Activated T-cell treated with anti-CD3 and anti-CD28 coated beads, Interleukin-2, amount 50 U/mL, for 24 hours (primary cell): ENCODE data around the gene MBD3.
A peak's percentile ranks its signal among the peaks of the same experiment; 100 is the strongest.

Source experiments
- DNase-seq: peaks from one replicate; pipeline ENCODE4 v3.0.0-alpha.2; 2020
- H3K27ac Mint-ChIP-seq: 2 replicates; pipeline ENCODE4 v1.8.0; 2020; ENCODE audit warnings: mild to moderate bottlenecking, mixed read lengths
- H3K27me3 Mint-ChIP-seq: 2 replicates; pipeline ENCODE4 v1.8.0; 2020; ENCODE audit warnings: mixed read lengths
- H3K36me3 Mint-ChIP-seq: 2 replicates; pipeline ENCODE4 v1.8.0; 2020; ENCODE audit warnings: low read depth, mixed read lengths
- H3K4me1 Mint-ChIP-seq: 2 replicates; pipeline ENCODE4 v1.8.0; 2020; ENCODE audit warnings: low read depth, mixed read lengths
- H3K4me3 Mint-ChIP-seq: 2 replicates; pipeline ENCODE4 v1.8.0; 2020; ENCODE audit warnings: mild to moderate bottlenecking, moderate library complexity, mixed read lengths
- H3K9me3 Mint-ChIP-seq: 2 replicates; pipeline ENCODE4 v1.8.0; 2020; ENCODE audit warnings: mixed read lengths

MBD3 gene

GRCh38 chr19:1624458-1624857 lies 31.8 kb upstream of the MBD3 start:
- peak; percentile 65 for DNase-seq
- Mint-ChIP-seq H3K36me3 (peaks cover 53% of the 10 kb centered on the region), H3K4me1 (peaks cover under 1% of the 10 kb centered on the region), H3K27me3 (no peaks in the 10 kb centered on the region), H3K4me3 (no peak overlapping the region), H3K9me3 (no peaks in the 10 kb centered on the region), H3K27ac (no peak overlapping the region)

- H3K36me3 Mint-ChIP-seq: peaks cover 68% of the 10 kb centered on the region
- DNase-seq: no peak
- H3K27me3 Mint-ChIP-seq: no peaks in the 10 kb centered on the region
- H3K9me3 Mint-ChIP-seq: no peaks in the 10 kb centered on the region
- H3K4me3 Mint-ChIP-seq: no peak overlapping the region
- peak overlapping the region; percentile 13 for H3K27ac Mint-ChIP-seq
- H3K4me1 Mint-ChIP-seq: peaks cover 13% of the 10 kb centered on the region
Measured at GRCh38 chr19:1622541-1622940, 29.9 kb upstream of the MBD3 start.

- H3K36me3 Mint-ChIP-seq: peaks cover 73% of the 10 kb centered on the region
- no peak for DNase-seq
- H3K4me1 Mint-ChIP-seq: peaks cover 18% of the 10 kb centered on the region
- H3K9me3 Mint-ChIP-seq: no peaks in the 10 kb centered on the region
- no peak overlapping the region for H3K27ac Mint-ChIP-seq
- no peaks in the 10 kb centered on the region for H3K27me3 Mint-ChIP-seq
- H3K4me3 Mint-ChIP-seq: no peak overlapping the region
Measured at GRCh38 chr19:1622007-1622406, 29.3 kb upstream of the MBD3 start.

- Mint-ChIP-seq H3K27ac (no peak overlapping the region), H3K27me3 (no peaks in the 10 kb centered on the region), H3K9me3 (no peaks in the 10 kb centered on the region), H3K36me3 (peaks cover 77% of the 10 kb centered on the region), H3K4me1 (peaks cover 23% of the 10 kb centered on the region), H3K4me3 (no peak overlapping the region)
- no peak for DNase-seq
Measured at GRCh38 chr19:1621574-1621973, 28.9 kb upstream of the MBD3 start.

- H3K36me3 Mint-ChIP-seq: peaks cover 81% of the 10 kb centered on the region
- no peaks in the 10 kb centered on the region for H3K27me3 Mint-ChIP-seq
- H3K27ac Mint-ChIP-seq: no peak overlapping the region
- H3K4me1 Mint-ChIP-seq: peaks cover 25% of the 10 kb centered on the region
- H3K4me3 Mint-ChIP-seq: no peak overlapping the region
- no peaks in the 10 kb centered on the region for H3K9me3 Mint-ChIP-seq
- DNase-seq: no peak
Measured at GRCh38 chr19:1621021-1621420, 28.4 kb upstream of the MBD3 start.

GRCh38 chr19:1620502-1620901 lies 27.8 kb upstream of the MBD3 start:
- no peaks in the 10 kb centered on the region for H3K27me3 Mint-ChIP-seq
- peaks cover 81% of the 10 kb centered on the region for H3K36me3 Mint-ChIP-seq
- H3K4me1 Mint-ChIP-seq: peaks cover 25% of the 10 kb centered on the region
- H3K9me3 Mint-ChIP-seq: no peaks in the 10 kb centered on the region
- no peak overlapping the region for H3K4me3 Mint-ChIP-seq
- no peak for DNase-seq
- H3K27ac Mint-ChIP-seq: no peak overlapping the region

- no peak for DNase-seq
- Mint-ChIP-seq H3K27ac (no peak overlapping the region), H3K27me3 (no peaks in the 10 kb centered on the region), H3K9me3 (no peaks in the 10 kb centered on the region), H3K4me3 (no peak overlapping the region), H3K36me3 (peaks cover 83% of the 10 kb centered on the region), H3K4me1 (peaks cover 25% of the 10 kb centered on the region)
Measured at GRCh38 chr19:1619703-1620102, 27.0 kb upstream of the MBD3 start.

- Mint-ChIP-seq H3K9me3 (no peaks in the 10 kb centered on the region), H3K27ac (no peak overlapping the region)
Measured at GRCh38 chr19:1619094-1619439, 26.4 kb upstream of the MBD3 start.

GRCh38 chr19:1618157-1619093 lies 25.8 kb upstream of the MBD3 start:
- Mint-ChIP-seq H3K36me3 (peaks cover 83% of the 10 kb centered on the region), H3K9me3 (no peaks in the 10 kb centered on the region), H3K4me3 (no peak overlapping the region), H3K27ac (peak overlapping the region; percentile 70), H3K4me1 (peaks cover 25% of the 10 kb centered on the region), H3K27me3 (no peaks in the 10 kb centered on the region)
- DNase-seq: no peak

More at GRCh38 chr19:1619094-1619439, 26.4 kb upstream of the MBD3 start:
- Mint-ChIP-seq H3K4me1 (peaks cover 25% of the 10 kb centered on the region), H3K4me3 (no peak overlapping the region), H3K36me3 (peaks cover 83% of the 10 kb centered on the region), H3K27me3 (no peaks in the 10 kb centered on the region)
- no peak for DNase-seq

- peaks cover 25% of the 10 kb centered on the region for H3K4me1 Mint-ChIP-seq
- no peak for DNase-seq
- H3K27ac Mint-ChIP-seq: peak overlapping the region; percentile 92
- no peaks in the 10 kb centered on the region for H3K27me3 Mint-ChIP-seq
- H3K36me3 Mint-ChIP-seq: peaks cover 88% of the 10 kb centered on the region
- no peaks in the 10 kb centered on the region for H3K9me3 Mint-ChIP-seq
- H3K4me3 Mint-ChIP-seq: no peak overlapping the region
Measured at GRCh38 chr19:1616875-1617274, 24.2 kb upstream of the MBD3 start.

GRCh38 chr19:1616396-1616795 lies 23.7 kb upstream of the MBD3 start:
- Mint-ChIP-seq H3K27me3 (no peaks in the 10 kb centered on the region), H3K9me3 (no peaks in the 10 kb centered on the region), H3K4me3 (no peak overlapping the region), H3K27ac (peak overlapping the region; percentile 92), H3K36me3 (peaks cover 89% of the 10 kb centered on the region), H3K4me1 (peaks cover 28% of the 10 kb centered on the region)
- DNase-seq: no peak

- H3K9me3 Mint-ChIP-seq: no peaks in the 10 kb centered on the region
- H3K27me3 Mint-ChIP-seq: no peaks in the 10 kb centered on the region
- peaks cover 90% of the 10 kb centered on the region for H3K36me3 Mint-ChIP-seq
- H3K27ac Mint-ChIP-seq: peak overlapping the region; percentile 37
- H3K4me3 Mint-ChIP-seq: no peak overlapping the region
- peaks cover 37% of the 10 kb centered on the region for H3K4me1 Mint-ChIP-seq
- DNase-seq: no peak
Measured at GRCh38 chr19:1615156-1615765, 22.6 kb upstream of the MBD3 start.

GRCh38 chr19:1613808-1614570 lies 21.3 kb upstream of the MBD3 start:
- Mint-ChIP-seq H3K9me3 (no peaks in the 10 kb centered on the region), H3K4me1 (peaks cover 47% of the 10 kb centered on the region), H3K27ac (no peak overlapping the region), H3K36me3 (peaks cover 88% of the 10 kb centered on the region), H3K4me3 (no peak overlapping the region), H3K27me3 (no peaks in the 10 kb centered on the region)
- DNase-seq: no peak

- Mint-ChIP-seq H3K4me3 (no peak overlapping the region), H3K27me3 (no peaks in the 10 kb centered on the region), H3K9me3 (no peaks in the 10 kb centered on the region), H3K4me1 (peaks cover 47% of the 10 kb centered on the region), H3K27ac (no peak overlapping the region), H3K36me3 (peaks cover 80% of the 10 kb centered on the region)
- no peak for DNase-seq
Measured at GRCh38 chr19:1613146-1613545, 20.5 kb upstream of the MBD3 start.
